ENCODE measurements around the gene PPP1R1A.
A peak's percentile ranks its signal among the peaks of the same experiment; 100 is the strongest.

Gene PPP1R1A

DNA sequence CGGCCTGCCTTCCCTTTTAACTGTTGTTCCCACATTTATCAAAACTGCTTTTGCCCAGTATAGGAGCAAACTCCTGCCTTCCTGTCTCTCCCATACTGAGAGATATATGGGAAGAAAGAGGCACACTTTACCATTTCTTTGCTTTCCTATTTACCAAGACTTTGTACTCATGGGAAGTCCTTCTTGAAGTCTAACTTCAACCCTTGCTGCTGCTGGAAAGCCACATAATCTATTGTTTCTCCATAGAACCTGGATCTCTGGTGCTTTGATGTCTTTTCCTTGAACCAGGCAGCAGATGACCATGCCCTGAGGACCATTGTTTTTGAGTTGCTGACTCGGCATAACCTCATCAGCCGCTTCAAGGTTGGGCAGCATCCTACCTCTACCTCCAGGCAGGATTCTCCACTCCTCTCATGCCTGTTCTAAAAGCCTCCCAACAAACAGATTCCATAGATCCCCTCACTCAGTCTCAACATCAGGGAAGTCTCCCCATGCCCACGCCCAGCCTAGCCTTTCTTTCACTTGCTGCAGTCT, 18.4 kb downstream of the PPP1R1A start:
- DNase-seq, result no peak

DNA sequence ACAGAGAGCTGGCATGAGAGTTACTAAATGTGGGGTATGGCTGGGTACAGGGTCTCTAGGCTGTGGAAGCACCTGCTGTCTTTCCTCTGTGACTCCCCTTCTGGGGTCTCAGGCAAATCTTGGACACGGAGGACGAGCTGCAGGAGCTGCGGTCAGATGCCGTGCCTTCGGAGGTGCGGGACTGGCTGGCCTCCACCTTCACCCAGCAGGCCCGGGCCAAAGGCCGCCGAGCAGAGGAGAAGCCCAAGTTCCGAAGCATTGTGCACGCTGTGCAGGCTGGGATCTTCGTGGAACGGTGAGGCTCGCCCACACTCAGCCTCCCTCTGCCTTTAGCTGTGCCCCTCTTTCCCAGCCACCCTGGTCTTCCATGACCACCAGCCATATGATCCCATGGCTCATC, 19.4 kb downstream of the PPP1R1A start:
- no peak for DNase-seq

DNA sequence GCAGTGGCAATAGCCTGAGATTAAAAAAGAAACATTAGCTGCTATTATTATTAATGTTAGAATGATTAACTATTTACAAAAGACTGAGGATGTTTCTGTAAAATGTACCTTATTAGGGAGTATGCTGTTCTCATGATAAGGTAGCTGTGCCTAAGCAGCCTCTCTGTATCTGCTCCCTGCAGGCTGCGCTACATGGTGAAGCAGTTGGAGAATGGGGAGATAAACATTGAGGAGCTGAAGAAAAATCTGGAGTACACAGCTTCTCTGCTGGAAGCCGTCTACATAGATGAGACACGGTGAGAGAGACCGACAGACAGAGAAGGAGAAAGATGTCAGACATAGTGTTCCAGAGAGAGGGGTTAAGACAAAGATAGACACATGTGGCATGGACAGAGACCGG, 21.7 kb downstream of the PPP1R1A start:
- DNase-seq, result no peak

DNA sequence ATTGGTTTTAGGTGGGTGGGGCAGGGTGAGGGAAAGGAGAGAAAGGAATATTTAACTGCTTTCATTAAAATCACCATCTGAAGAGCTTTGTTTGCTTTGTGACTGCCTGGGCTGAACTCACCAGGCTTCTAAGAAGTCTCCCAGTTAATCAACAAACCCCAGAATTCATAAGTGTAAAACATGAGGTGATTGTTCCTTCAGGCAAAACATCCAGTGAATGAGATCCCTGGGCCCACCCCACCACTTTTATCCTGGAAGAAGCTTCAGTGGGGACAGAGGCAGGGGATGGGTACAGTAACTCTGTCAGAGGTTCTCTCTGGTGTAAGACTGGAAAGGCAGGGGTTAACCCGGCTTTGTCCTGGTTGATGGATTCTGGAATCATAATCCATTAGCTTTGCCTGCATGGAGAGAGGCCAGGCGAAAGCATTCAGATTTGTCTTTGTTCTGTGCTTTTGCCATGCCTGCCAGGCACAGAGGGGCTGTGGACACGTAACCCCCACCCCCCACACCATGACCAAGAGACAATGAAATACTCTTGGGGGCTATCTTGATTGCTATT, 22.4 kb downstream of the PPP1R1A start:
- DNase-seq, result no peak

DNA sequence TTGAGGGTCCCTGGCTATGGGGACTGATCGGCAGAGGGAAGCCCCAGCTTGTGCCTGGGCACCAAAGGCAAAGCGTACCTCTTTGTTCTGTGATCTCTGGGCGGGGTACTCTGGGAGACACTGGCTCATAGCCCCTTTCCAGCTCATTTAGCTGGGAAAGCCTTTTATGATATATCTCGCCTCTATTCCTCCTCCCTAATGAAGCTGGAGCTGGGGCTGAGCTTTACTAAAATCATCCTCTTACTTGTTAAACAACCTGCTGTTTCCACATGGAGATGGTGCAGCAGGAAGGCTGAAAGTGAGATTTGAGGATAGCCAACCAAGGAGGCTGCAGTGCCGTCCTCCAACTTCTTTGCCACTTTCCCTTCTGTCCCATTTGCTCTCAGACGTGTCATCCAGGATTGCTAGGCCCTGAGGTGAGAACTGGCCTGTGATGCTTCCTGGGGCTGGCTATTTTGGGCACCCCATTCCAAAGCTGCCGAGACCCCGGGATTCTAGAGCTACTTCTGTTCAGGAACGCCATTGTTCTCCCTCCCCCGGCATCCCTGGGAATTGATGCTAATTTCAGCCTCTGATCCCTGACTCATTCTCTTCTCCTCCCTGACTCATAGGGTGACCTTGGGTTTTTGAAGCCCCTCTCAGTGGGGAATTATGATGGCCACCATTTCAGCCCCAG, 23.0 kb downstream of the PPP1R1A start:
- DNase-seq, result no peak

DNA sequence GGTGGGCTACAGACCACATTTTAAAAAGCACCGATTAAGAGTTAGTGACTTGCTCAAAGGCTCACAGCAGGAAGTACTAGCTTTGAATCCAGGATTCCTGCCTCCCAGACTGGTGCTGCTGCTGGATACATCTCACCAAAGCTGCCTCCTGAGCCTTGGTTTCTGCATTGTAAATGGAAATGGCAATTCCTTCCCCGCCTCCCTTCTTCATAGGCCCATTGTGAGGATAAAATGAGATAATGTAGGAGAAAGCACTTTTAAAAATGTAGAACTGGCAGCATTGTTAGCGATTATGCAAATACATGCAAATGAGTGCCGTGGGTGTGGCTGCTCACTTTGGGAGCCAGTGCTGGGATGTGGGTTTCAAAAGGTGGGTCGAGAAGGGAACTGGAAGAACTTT, 23.7 kb downstream of the PPP1R1A start:
- DNase-seq, result no peak

DNA sequence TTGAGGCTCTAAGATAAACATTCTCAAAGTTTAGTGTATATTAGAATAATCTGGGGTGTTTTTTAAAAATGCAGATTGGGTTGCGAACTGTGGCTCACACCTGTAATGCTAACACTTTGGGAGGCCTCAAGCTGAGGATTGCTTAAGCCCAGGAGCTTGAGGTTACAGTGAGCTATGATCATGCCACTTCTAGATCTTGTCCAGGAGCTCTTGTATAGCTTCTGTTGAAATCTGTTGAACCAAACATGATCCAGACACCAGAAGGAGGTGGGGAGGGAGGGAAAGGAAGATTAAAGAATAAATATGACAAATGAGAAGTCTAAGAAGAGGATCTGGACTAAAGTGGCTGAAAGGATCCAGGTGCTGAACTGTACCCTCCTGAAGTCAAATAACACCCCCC, 24.7 kb downstream of the PPP1R1A start:
- no peak for DNase-seq

DNA sequence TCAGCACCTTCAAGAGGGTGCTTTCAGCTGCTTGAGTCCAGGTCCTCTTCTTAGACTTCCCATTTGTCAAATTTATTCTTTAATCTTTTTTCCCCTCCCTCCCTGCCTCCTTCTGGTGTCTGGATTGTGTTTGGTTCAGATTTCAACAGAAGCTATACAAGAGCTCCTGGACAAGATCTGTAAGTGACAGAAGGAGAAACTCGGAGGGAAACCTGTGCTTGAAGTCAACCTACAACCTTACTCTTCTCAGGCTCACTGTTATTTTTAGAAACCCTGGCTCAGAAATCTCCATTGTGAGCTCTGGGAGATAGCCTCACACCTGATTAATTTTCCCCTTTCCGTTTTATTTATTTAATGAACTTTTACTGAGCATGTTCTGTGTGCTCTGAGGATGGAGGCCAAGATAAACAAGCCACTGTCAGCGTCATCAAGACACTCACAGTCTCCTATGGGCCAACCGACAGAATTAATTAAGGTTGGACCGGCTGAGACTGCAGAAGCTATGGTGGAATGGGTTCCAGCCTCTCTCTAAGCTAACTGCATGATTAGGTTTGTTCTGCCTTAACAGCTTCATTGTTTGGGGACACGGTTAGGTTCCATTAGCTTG, 25.6 kb downstream of the PPP1R1A start:
- no peak for DNase-seq

DNA sequence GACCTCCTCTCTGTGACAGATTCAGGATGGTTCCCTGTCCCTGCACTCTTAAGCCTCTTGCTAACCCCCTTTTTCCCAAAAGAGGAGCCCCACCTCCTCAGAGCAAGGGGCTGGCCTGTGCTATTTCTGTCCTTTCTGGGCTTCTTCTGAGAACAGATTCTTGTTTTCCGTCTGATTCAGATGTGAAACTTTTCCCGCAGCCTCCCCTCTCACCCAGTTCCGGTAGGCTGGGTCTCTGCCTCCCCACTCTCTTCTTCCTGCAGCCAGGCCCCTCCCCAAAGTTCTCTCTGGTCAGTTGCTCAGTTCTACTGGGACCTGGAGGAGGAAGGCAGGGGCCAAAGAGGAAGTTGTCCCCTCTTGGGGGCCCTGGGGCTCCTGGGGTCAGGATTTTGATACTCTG, 27.3 kb downstream of the PPP1R1A start:
- no peak for DNase-seq

DNA sequence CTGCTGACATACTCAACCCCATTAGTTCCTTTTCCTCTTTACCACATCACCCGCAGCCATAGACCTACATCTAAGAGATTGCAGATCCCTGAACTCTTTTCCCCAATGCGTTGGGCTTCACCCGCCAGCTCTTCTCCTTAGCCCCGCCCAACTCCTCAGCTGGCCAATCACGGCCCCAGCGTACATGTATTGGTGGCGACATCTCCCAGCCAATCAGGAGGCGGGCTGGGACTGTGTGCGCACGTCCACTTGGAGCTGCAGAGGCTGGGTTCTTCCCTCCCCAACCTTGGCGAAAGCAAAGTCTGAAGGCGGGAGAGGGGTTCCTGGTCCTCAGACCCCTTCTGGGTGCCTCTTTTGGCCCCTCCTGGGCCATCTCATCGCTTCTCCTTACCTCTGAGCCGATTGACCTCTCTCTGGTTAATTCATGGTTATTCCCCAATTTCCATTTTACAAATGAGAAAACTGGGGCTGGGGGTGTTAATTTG, 28.0 kb downstream of the PPP1R1A start:
- DNase-seq, result peak; percentile 90 to 92

DNA sequence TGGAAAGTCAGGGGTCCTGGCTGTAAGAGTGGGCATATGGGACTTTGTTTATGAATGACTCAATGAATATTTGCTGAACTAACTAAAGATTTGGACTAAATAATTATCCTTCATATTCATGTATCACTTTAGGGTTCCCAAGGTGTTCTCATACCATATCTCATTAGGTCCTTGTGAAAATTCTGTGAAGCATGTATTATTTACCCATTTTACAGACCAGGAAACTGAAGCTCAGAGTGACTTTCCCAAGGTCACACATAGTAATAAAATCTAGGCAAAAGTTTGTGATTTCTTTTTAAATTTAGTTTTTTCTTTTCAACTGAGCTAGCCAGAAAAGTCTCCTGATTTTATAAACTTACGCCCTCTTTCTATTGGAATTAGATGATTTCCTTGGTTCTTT, 29.7 kb downstream of the PPP1R1A start:
- DNase-seq, result no peak

DNA sequence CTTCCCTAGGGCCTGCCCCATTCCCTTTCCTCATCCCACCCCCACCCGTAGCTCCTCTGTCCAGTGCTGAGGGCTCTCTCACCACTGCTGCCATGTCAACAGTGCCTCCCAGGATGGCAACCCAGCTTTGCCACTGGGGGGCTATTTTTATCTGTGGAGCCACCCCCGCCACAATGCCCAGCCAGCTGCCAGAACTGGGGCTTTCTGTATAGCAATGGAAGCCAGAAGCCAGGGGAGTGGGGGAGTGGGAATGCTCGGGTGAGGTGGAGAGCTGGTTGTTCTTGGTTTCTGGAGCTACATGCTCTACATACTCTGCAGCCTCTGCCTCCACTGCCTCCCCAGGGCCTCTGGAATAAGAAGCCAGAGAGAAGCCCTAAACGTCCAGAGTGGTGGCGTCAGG, 30.1 kb downstream of the PPP1R1A start:
- no peak for DNase-seq

DNA sequence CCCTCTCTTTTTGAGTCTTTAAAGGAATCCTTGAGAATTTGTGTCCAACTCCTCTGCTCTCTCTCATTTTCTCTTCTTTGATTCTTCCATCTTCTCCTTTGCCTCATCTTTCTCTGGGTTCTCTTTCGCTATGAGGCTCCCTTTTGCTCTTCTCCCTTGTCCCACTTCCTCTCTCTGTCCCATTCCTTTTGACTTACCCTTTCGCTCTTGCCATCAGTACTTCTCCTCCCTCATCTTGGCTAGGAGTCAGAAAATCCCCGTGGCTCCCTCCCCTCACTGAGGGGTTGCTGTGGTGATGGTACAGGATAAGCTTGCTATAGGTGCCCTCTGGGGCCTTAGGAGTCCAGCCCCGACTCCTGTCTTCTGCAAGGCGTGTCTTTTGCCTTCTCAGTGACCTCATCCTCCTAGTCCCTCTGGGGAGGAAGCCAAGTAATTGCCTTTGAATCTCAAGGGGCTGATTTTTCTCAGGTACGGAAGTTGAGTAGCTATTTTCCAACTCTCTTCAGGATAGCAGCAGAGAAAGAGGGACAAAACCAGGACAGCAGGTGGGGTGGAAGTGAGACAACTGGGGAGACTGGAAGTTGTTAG, 32.7 kb downstream of the PPP1R1A start:
- no peak for DNase-seq

DNA sequence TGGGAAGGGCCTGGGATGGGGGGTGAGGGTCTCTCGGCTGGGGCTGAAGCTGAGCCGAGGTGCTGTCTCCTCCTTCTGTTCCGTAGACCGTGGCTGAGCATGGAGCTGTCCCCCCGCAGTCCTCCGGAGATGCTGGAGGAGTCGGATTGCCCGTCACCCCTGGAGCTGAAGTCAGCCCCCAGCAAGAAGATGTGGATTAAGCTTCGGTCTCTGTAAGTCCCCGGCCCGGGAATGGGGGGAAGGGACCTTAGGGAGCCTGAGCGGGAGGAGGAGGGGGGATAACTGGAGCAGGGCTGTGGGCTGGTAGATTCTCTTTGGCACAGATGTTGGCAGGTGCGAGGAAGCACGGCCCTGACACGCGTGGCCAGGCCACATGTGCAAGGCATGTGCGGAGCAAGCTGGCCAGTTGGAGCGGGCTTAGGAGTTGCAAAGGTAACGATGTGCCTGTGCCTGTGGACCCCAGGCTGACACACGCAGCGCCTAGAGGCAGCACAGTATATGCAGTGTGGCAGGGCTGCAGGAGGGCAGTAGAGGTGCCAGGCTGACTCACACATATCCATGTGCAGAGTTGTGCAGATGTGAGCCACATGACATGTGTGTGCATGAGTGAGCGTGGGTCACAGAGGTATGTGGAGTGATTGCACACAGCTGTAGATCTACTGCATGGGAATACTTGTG, 38.5 kb downstream of the PPP1R1A start:
- DNase-seq, result no peak

DNA sequence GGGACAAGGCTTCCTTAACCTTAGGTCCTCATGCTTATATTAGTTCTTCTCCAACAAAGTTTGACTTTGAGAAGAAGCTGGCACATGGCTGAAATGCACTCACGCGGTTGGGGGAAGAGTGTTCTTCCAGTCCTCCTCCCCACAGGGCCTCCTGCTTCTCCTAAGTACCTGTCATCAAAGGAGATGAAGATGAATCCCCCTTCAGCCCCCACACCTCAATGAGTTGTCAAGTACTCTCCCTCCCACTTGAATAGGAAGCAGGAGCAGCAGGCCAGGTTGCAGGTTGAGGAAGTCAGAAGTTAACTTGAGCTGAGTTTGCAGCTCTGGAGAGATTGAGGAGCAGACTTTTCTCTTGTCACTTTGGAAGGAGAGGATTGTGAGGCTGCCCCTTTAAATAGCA, 41.9 kb downstream of the PPP1R1A start:
- DNase-seq, result no peak

DNA sequence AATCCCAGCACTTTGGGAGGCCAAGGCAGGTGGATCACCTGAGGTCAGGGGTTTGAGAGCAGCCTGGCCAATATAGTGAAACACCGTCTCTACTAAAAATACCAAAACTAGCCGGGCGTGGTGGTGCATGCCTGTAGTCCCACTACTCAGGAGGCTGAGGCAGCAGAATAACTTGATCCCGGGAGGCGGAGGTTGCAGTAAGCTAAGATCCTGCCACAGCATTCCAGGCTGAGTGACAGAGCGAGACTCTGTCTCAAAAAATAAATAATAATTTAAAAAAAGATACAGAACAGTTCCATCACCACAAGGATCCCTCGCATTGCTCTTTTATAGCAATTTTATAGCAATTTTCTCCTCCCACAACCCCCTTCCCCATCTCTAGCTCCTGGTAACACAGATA, 43.7 kb downstream of the PPP1R1A start:
- DNase-seq, result no peak

DNA sequence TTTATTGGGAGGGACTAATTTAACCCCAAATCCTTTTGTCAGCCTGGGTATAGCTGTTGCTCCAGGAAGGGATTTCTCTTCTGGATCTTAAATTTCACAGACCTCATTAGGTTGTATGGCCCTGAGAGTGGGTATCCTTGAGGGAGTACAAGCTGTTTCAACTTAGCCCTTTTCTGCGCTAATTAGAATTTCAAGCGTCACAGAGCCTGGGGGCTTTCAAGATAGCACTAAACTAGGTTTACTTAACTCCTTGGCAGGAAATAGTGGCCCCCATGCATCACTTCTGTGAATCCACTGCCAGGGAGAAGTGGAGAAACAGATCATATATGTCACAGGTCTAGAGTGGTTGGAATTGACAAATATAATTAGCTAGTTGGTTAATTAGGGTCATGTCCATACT, 44.9 kb downstream of the PPP1R1A start:
- no peak for DNase-seq

DNA sequence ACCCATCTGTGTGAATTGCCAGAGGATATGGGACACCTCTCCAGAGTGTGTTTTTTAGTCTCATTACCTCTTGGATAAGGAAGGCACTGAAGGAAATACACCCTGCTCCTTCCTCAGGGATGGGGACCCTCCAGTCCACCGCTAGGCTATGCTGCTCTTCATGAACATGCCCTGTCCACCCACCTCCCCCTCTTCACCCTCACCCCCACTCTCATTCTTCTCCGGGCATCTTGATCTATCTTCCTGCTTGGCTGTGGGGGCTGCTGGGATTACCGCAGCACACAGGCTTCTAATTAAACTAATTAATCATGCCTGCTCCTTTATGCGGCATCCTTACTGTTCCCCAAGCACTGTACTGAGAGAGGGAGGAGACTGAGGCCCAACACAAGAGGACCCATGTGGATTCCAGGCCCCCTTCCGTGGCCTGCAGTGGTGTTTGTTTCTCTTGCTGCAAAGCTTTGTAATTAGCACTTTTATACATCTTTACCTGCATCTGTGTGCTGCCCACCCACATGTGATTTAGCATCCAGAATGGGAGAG, 46.6 kb downstream of the PPP1R1A start:
- DNase-seq, result no peak

DNA sequence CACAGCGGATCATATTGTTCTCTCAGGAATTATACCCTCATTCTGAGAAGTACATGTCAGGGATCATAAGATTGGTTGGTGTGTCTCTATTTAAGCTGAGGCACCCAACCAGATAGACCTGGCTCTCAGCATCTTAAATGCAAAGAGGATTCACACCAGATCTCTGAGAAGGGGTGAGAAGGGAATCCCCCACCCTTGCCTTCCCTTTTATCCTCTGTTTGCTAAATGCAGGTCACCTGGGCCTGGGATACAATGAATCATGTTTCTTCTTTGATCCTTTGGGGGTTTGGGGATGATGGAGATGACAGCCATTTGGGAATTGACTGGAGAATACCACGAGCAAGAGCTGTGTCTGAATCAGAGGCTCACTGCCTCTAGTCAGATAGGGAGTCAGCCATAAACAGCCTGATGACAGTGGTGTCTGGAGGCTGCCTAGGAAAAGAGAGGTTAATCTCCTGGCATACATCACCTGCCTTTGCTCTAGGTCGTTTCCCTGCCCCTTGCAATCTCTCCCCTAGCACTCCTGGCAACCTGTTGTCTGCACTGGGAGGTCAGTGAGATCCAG, 50.2 kb downstream of the PPP1R1A start:
- no peak for DNase-seq

DNA sequence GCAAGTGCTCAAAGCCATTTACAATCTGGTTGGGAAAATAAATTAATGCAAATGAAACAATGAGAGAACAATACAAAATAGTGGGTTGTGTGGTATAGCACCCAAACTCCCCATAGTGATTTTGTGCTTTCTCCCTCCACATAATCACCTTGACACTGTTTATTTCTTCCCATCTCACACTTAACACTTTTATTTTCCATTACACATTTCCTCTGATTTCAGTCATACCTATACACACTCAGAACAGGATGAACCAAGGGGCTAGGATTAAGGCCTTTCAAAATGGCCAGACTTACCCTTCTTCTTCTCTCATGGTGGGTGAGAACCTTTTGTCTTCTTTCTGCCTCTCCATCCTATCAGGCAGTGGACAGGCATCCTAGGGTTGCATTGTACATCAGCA, 53.0 kb downstream of the PPP1R1A start:
- DNase-seq, result no peak

DNA sequence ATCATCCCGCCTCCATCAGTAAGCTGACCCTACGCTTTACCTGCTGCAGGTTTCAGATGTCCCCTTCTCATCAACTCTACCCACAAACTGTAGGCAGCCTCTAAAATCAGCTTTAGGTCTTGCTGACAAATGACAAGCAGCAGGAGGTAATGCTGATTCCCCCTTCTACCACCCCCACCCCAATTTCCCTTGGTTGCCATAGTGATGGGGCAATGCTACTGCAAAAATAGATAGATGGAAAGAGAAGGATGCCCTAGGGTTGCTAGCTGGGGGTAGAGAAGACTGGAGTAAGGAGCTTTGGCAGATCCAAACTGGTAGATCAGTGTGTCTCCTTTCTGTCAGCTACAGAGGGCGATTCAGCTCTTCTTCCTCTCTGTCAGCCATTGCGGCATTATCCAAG, 58.9 kb downstream of the PPP1R1A start:
- DNase-seq, result no peak

Measured in CD4-positive, alpha-beta T cell treated with Interferon alpha-2 for 1 hour (primary cell).